ENCODE results near the gene CDCA4.
A peak's percentile ranks its signal among the peaks of the same experiment; 100 is the strongest.
"Not testable (repeated sequence)": the region's sequence is repeated elsewhere in the genome, so short reads cannot be mapped to it uniquely, and the experiment has no call there.

The CDCA4 gene

GRCh38 chr14:105034315-105035039, 13.6 kb upstream of the CDCA4 start:
- DNase-seq (ENCODE audit: low read depth, low spot score), result no peak

GRCh38 chr14:105033412-105033900, 12.6 kb upstream of the CDCA4 start:
- DNase-seq (ENCODE audit: low read depth, low spot score), result not testable (repeated sequence)

GRCh38 chr14:105032451-105032901, 11.6 kb upstream of the CDCA4 start:
- DNase-seq (ENCODE audit: low read depth, low spot score), result not testable (repeated sequence)

GRCh38 chr14:105030836-105031396, 10.0 kb upstream of the CDCA4 start:
- no peak for DNase-seq (ENCODE audit: low read depth, low spot score)

- no peak for DNase-seq (ENCODE audit: low read depth, low spot score)
Measured at GRCh38 chr14:105030194-105030593, 9.3 kb upstream of the CDCA4 start.

- no peak for DNase-seq (ENCODE audit: low read depth, low spot score)
Measured at GRCh38 chr14:105029402-105029801, 8.5 kb upstream of the CDCA4 start.

GRCh38 chr14:105028251-105028927, 7.5 kb upstream of the CDCA4 start:
- DNase-seq (ENCODE audit: low read depth, low spot score), result no peak

GRCh38 chr14:105027718-105028117, 6.8 kb upstream of the CDCA4 start:
- not testable (repeated sequence) for DNase-seq (ENCODE audit: low read depth, low spot score)

- DNase-seq (ENCODE audit: low read depth, low spot score), result no peak
Measured at GRCh38 chr14:105026802-105027563, 6.1 kb upstream of the CDCA4 start.

- DNase-seq (ENCODE audit: low read depth, low spot score), result no peak
Measured at GRCh38 chr14:105026033-105026785, 5.3 kb upstream of the CDCA4 start.

GRCh38 chr14:105025429-105025828, 4.5 kb upstream of the CDCA4 start:
- no peak for DNase-seq (ENCODE audit: low read depth, low spot score)

GRCh38 chr14:105023791-105024480, 3.1 kb upstream of the CDCA4 start:
- no peak for DNase-seq (ENCODE audit: low read depth, low spot score)

GRCh38 chr14:105023144-105023543, 2.3 kb upstream of the CDCA4 start:
- DNase-seq (ENCODE audit: low read depth, low spot score), result no peak

- no peak for DNase-seq (ENCODE audit: low read depth, low spot score)
Measured at GRCh38 chr14:105022276-105022670, 1.4 kb upstream of the CDCA4 start.

- DNase-seq (ENCODE audit: low read depth, low spot score), result no peak
Measured at GRCh38 chr14:105021656-105022275, 883 bp upstream of the CDCA4 start.

GRCh38 chr14:105019861-105020814, 745 bp downstream of the CDCA4 start:
- DNase-seq (ENCODE audit: low read depth, low spot score), result peak; percentile 32

GRCh38 chr14:105018414-105018813, 2.5 kb downstream of the CDCA4 start:
- DNase-seq (ENCODE audit: low read depth, low spot score), result no peak

GRCh38 chr14:105015905-105016304, 5.0 kb downstream of the CDCA4 start:
- DNase-seq (ENCODE audit: low read depth, low spot score), result no peak

GRCh38 chr14:105015242-105015641, 5.6 kb downstream of the CDCA4 start:
- no peak for DNase-seq (ENCODE audit: low read depth, low spot score)
